GM13977 (cell line): ENCODE measurements around the gene ETHE1.
A peak's percentile ranks its signal among the peaks of the same experiment; 100 is the strongest.

ENCODE experiments used
- DNase-seq: peaks from one replicate; pipeline ENCODE4 v3.0.0; 2012; ENCODE audit warnings: low spot score
- in situ Hi-C: fragments of 300-500 bp; cut with MboI; formaldehyde crosslinking; loops from one replicate; pipeline ENCODE4 v1.12.0; 2022; ENCODE audit warnings: low sequenced_read_pairs, low pct_unique_long_range_greater_than_20kb, mixed read lengths, inconsistent platforms; ENCODE audit not compliant: unreplicated experiment
- TF ChIP-seq, protein P1 (sequence below): IDR thresholded peaks from 2 replicates; pipeline ENCODE4 v1.5.1; 2012; ENCODE audit warnings: mild to moderate bottlenecking, control low read depth; ENCODE audit not compliant: insufficient read depth; ENCODE audit errors: extremely low read depth, missing control alignments

The ETHE1 gene

DNA sequence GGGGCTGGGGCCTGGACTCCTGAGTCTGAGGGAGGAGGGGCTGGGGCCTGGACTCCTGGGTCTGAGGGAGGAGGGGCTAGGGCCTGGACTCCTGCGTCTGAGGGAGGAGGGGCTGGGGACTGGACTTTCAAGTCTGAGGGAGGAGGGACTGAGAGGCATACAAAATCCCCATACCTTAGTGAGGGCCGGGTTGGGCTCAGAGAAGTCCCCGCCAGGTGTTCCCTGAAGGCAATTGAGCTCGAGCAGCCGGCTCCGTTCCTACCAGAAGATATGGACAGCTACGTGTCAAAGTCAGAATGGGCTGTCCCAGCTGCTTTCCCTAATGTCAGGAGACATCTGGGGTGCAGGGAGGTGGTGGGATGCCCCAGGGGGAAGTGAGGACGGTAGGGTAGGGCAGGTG, 31.9 kb downstream of the ETHE1 start:
- TF ChIP-seq, protein P1, sequence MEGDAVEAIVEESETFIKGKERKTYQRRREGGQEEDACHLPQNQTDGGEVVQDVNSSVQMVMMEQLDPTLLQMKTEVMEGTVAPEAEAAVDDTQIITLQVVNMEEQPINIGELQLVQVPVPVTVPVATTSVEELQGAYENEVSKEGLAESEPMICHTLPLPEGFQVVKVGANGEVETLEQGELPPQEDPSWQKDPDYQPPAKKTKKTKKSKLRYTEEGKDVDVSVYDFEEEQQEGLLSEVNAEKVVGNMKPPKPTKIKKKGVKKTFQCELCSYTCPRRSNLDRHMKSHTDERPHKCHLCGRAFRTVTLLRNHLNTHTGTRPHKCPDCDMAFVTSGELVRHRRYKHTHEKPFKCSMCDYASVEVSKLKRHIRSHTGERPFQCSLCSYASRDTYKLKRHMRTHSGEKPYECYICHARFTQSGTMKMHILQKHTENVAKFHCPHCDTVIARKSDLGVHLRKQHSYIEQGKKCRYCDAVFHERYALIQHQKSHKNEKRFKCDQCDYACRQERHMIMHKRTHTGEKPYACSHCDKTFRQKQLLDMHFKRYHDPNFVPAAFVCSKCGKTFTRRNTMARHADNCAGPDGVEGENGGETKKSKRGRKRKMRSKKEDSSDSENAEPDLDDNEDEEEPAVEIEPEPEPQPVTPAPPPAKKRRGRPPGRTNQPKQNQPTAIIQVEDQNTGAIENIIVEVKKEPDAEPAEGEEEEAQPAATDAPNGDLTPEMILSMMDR: no peak
- in situ Hi-C loops: no loop called here
- DNase-seq: no peak

DNA sequence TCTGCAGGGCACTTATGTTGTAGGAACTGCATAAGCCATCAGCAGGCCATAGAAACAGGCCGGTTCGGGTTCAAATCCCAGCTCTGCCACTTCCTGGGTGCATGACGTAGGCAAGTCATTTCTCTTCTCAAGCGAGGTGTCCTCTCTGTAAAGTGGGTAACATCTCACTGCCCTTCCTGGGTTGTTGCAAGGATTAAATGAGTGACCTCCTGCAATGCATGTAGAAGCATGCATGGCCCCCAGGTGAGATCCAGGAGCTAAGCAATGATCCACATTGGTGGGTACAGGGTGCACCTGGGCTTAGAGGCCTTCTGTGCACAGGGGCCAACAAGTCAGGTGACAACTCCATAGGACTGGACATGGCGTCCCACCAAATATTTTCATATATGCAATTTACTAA, 36.2 kb downstream of the ETHE1 start:
- TF ChIP-seq, protein P1: no peak
- in situ Hi-C loops: no loop called here
- no peak for DNase-seq

DNA sequence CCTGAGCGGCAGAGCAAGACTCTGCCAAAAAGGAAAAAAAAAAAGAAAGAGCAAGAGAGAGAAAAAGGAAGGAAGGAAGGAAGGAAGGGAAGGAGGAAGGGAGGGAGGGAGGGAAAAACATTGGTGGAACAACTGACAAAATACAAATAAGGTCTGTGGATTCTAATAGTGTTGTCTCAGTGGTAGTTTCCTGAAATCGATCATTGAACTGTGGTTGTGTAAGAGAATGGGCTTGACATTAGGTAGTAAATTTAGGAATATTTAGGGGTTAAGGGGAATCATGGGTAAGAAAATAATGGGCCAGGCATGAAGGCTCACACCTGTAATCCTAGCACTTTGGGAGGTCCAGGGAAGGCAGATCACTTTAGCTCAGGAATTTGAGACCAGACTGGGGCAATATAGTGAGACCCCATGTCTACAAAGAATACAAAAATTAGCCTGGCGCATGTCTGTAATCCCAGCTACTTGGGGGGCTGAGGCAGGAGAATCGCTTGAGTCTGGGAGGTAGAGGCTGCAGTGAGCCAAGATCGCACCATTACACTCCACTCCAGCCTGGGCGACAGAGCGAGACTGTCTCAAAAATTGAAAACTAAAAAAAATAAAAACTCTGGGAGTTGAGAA, 36.9 kb downstream of the ETHE1 start:
- DNase-seq: no peak
- TF ChIP-seq, protein P1: no peak
- in situ Hi-C loops: no loop called here

DNA sequence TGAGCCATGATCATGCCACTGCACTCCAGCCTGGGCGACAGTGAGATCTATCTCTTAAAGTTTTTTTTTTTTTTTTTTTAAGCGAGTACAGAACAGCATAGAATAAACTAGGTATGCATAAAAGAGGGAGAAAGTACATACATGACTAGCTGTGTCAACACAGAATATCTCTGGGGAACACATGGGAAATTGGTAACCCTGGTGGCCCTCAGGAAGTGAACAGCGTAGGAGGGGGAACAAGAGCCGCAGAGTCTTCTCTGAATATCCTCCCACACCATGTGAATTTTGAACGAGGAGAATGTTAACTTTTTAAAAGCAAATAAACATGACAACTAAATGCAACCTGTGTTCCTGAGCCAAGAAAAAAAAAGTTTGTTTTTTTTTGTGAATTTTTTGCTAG, 37.7 kb downstream of the ETHE1 start:
- TF ChIP-seq, protein P1: no peak
- DNase-seq: peak; percentile 71
- in situ Hi-C loops: no loop called here

DNA sequence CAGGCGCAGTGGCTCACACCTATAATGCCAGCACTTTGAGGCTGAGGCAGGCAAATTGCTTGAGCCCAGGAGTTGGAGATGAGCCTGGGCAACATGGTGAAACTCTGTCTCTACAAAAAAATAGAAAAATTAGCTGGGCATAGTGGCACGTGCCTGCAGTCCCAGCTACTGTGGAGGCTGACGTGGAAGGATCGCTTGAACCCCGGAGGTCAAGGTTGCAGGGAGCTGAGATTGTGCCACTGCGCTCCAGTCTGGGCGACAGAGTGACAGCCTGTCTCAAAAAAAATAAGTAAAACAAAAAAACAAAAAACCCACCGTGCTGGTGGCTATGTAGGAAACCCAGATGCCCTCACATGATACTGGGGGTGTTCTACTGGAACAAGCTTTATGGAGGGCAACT, 38.8 kb downstream of the ETHE1 start:
- TF ChIP-seq, protein P1: no peak
- in situ Hi-C loops: no loop called here
- DNase-seq: no peak

DNA sequence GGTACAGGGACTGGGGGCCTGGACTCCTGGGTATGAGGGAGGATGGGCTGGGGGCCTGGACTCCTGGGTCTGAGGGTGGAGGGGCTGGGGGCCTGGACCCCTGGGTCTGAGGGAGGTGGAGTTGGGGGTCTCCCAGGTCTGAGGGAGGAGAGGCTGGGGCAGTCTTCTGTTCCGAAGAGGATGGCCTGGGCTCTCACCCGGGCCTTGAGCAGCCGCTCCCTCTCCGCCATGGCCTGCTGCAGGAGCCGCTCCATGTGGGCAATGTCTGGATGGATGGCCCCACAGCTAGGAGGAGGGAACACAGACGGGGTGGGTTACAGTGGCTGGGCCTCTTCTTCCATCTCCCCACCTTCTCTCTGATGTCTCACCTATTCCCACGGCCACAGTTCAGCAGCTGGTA, 40.6 kb downstream of the ETHE1 start:
- in situ Hi-C loops: no loop called here
- no peak for DNase-seq
- TF ChIP-seq, protein P1: no peak

DNA sequence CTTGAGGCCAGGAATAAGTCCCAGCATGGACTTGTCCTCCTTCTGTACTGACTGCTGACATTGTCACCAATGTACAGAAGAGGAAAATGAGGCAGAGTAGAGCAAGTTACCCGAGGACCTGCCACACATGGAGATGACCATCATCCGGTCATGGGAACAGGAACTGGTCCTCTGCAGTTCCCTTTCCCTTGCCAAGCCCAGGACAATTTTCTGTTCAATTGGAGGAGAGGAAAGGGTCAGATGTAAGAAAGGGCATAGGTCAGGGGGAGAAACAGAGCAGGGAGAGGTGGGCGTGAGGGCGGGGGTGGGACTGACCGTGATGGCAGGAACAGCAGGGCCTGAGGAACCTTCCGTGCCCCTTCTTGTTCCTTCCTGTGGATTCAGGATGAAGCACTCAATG, 41.0 kb downstream of the ETHE1 start:
- in situ Hi-C loops: no loop called here
- DNase-seq: no peak
- TF ChIP-seq, protein P1: no peak
